NCI-H1417 treated with DMSO at 0.1 percent for 48 hours (cell line): ENCODE results near the gene CYB561D1.
"Not testable (repeated sequence)": the region's sequence is repeated elsewhere in the genome, so short reads cannot be mapped to it uniquely, and the experiment has no call there.

Experiments used
- DNase-seq: peaks from one replicate; lab custom pipeline; 2025; lab: John Stamatoyannopoulos, UW

Gene CYB561D1

GRCh38 chr1:109493805-109494539 lies at the start of gene CYB561D1:
Gene CYB561D1, plus strand, starts transcription at chr1:109494094. Its CDS starts 46 bp downstream, at chr1:109494140.
- peak; percentile 29 for DNase-seq

DNA sequence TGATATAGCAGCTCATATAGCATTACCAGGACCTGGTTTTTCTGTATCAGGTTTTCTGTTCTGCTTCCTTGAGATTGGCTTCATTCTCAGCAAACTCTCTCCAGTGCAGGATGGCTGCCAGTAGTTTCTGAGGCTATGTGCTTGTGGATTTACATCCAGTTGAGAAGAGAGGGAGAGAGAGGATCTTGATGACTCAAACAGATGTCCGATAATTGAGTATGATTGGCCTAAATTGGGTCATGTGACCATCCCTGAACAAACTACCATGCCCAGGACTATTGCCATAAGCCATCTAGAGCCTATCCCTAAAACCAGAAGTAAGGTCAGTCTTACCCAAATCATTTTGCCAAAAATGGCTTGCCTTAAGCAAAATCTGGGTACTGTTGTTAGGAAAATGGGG lies 49.5 kb upstream of the CYB561D1 start:
- no peak for DNase-seq

DNA sequence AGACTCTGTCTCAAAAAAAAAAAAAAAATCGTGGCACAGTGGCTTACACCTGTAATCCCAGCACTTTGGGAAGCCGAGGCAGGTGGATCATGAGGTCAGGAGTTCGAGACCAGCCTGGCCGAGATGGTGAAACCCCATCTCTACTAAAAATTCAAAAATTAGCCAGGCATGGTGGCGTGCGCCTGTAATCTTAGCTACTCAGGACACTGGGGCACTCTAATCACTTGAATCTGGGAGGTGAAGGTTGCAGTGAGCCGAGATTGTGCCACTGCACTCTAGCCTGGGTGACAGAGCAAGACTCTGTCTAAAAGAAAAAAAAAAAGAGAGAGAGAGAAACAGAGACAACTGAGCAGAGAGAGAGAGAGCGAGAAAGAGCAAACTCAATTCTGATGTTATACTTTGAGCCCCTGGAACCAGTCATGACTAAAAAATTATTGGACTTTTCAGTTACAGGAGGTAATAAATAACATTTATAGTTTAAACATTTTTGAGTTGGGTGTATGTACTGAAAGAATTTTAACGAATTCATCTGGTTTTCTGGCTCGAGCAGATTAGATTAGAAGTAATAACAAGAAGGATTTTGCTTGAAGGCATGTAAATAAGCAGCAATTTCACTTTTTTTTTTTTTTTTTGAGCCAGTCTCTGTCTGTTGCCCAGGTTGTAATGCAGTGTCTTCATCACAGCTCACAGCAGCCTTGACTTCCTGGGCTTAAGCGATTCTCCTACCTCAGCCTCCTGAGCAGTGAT lies 47.8 kb upstream of the CYB561D1 start:
- DNase-seq, result not testable (repeated sequence)

DNA sequence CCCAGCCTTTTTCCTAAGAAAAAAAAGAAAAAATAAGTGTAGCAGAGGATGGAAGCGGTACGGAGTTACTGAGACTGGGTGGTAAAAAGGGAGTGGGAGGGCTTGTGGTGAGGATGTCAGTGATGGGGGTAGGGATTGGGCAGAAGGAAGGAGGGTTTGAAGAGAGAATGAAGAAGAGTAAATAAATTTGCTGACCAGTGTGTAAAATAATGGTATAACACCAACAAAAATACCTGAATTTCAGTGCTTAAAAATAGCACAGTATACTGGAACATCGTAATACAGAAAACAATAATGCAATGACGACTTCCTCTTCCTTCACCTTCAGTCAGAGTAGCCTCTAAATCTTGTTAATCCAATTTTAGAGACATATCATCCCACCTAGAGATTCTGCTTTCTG lies 46.4 kb upstream of the CYB561D1 start:
- no peak for DNase-seq

DNA sequence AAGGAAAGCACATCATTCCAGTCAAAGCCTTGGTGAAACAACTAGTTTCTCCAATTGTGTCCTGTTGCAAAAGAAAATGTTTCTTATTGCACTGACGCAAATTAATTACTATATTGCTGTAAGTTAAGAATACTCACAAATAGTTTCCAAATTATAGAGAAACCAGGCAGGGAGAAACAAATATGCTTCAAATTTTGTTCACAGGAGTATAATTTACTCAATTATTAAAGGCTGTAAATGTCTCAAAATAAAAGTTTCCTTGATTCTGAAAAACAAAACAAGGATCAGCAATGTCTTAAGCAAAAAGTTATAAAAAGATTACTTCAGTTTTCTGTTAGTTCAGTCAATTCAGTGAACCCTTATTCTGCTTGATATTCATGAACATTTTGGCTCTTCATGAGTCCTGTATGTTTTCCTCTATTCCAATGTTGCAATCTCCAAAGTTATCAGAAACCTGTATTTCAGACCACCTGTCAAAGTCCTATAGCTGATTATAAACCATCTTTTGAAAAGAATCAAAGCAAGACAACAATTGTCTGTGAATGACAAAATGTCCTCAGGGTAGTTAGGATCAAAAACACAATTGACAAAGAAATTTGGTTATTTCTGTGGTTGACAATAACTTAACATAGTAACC lies 39.3 kb upstream of the CYB561D1 start:
- no peak for DNase-seq

- DNase-seq, result no peak
Measured at GRCh38 chr1:109457819-109458218, 36.1 kb upstream of the CYB561D1 start.

- DNase-seq, result no peak
Measured at GRCh38 chr1:109466125-109466451, 27.8 kb upstream of the CYB561D1 start.

DNA sequence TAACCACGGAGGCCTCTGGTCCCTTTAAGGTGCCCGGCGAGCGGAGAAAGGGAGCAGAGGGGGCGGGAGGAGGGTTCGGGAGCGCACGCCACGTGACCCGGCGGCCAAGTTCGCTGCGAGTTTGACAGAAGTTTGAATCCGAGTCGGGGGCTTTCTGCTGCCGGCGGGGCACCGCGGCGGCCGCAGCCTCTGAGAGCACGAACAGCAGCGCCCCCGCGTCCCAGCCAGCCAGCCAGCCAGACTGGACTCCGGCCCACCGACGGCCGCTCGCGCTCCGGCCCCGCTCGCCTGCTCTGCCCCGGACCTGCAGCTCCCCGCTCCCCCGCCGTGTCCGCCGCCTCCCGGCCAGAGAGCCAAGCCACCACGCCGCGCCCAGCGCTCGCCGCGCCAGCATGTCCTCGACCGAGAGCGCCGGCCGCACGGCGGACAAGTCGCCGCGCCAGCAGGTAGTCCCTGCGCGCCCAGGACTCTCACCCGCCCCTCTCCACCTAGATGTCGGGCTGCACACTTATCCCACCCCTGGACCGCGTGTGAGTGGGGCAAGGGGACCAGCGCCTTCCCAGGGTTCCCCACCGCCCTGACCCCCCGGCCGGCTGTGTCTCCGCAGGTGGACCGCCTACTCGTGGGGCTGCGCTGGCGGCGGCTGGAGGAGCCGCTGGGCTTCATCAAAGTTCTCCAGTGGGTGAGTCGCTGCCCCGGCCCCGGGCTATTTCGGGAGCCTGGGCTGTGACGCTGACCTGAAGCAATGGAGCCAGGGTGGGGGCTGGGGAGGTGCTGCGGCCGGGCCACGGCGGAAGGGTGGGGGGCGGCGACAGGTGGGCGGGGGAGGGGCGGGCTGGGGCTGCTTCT lies 27.2 kb upstream of the CYB561D1 start, which contains the start of gene SYPL2:
SYPL2 (plus strand) TSS at position 95 of the 849 bp plus-strand sequence; CDS start at position 393, 298 bp downstream.
- DNase-seq, result no peak

- DNase-seq, result no peak
Measured at GRCh38 chr1:109467301-109467777, 26.6 kb upstream of the CYB561D1 start.

DNA sequence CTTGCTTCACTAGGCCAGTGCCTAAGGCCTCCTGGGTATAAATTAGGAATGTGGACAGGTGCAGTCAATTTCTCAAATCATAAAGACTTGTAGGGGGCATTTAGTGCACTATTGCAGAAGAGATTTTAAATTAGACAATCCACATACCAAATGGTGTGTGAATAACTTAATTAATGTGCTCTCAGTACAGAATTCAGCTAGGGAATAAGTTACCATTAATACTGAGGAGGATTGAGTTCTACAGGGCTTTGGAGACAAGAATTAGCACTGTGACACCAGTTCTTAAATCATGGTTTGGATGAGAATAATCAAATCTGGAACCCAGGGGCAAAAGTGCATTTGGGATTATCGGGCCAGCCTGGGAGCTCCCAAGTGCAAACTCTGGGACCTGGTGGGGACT lies 25.8 kb upstream of the CYB561D1 start:
- DNase-seq, result no peak

GRCh38 chr1:109468903-109469302 lies 25.0 kb upstream of the CYB561D1 start:
- no peak for DNase-seq

- DNase-seq, result no peak
Measured at GRCh38 chr1:109470245-109470644, 23.6 kb upstream of the CYB561D1 start.

DNA sequence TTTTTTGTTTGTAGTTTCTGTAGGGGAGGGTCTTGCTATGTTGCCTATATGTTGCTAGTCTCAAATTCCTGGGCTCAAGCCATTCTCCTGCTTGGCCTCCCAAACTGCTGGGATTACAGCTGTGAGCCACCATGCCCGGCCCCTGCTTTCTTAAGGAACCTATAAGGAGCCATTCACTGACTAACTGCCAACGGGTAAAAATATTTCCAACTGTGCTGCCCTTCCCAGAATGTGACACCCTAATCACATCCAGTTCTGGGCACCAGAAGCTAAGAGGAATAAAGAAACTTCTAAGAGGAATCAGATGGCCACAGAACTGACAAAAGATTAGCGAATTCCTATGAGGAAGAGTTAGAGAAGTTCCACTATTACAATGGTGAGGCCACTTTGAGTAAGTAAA lies 21.1 kb upstream of the CYB561D1 start:
- no peak for DNase-seq

GRCh38 chr1:109473284-109474057 lies 20.4 kb upstream of the CYB561D1 start:
- not testable (repeated sequence) for DNase-seq

- DNase-seq, result no peak
Measured at GRCh38 chr1:109474697-109475096, 19.2 kb upstream of the CYB561D1 start.

DNA sequence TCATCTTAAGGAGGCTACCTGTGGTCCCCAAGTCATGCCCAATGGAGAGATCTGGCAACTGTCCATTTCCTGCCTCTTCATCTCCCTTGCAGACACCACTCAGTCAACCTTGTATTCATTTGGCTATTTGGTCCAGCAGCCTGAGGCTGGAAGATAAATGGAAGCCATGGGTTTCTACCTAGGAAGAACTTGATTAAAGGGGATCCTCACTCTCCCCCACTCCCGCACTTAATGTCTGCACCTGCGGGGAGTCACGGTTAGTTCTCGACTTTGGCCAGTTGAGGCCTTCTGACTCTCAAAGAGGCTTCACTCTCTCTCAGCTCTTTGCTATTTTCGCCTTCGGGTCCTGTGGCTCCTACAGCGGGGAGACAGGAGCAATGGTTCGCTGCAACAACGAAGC lies 18.6 kb upstream of the CYB561D1 start:
- no peak for DNase-seq

GRCh38 chr1:109476825-109477224 lies 17.1 kb upstream of the CYB561D1 start:
- DNase-seq, result no peak

DNA sequence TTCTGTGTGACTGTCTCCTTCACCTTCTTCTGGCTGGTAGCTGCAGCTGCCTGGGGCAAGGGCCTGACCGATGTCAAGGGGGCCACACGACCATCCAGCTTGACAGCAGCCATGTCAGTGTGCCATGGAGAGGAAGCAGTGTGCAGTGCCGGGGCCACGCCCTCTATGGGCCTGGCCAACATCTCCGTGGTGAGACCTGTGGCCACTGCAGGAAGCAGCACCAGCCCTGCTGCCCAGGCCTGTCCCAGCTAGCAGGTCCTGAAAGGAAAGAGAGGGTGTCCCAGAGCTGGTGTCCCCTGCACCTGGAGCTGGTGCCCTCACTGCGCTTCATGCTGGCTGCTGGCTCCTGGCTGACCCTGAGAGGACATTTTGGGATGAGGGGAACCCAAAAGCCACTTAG lies 16.1 kb upstream of the CYB561D1 start:
- DNase-seq, result no peak

GRCh38 chr1:109478806-109479205 lies 15.1 kb upstream of the CYB561D1 start:
- DNase-seq, result no peak

DNA sequence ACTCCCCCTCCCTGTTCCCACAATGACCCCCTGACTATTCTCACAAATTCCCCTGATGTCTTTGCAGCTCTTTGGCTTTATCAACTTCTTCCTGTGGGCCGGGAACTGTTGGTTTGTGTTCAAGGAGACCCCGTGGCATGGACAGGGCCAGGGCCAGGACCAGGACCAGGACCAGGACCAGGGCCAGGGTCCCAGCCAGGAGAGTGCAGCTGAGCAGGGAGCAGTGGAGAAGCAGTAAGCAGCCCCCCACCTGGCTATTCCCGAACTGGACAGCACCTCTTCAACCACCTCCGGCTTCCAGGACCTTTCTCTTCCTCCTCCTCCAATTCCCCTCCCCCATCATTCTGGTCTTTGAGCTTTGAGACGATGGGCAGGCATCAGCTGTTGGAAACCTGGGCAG lies 14.6 kb upstream of the CYB561D1 start:
- DNase-seq, result no peak

DNA sequence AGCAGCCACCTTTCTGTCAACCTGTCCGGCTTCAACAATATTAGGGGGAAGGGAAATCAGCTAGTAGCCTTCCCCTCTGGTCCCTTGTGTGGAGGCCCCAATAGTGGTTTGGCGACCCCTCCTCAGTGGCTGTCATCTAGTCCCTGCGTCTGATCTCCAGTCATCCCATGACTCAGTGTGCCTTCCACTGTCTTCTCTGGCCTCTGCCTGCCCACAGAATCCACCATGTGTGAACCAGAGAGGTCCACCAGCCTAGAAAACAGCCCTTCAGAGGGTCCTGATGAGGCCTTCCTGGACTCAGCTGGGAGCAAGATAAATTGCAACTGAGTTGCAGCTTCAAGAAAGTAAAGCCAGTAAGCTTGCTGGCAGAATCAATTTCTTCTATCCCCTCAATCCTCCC lies 14.0 kb upstream of the CYB561D1 start:
- no peak for DNase-seq
